BE2C (cell line): ENCODE data around the gene TNFRSF14.

ENCODE experiments used
- DNase-seq: peaks from one replicate; pipeline ENCODE4 v3.0.0-alpha.2; 2020
- H3K27me3 ChIP-seq: fragments of 250-450 bp; sonication (Bioruptor Pico); 2 replicates; pipeline ENCODE4 v1.5.1; 2020; ENCODE audit warnings: mild to moderate bottlenecking
- H3K36me3 ChIP-seq: fragments of 250-450 bp; sonication (Bioruptor Pico); 2 replicates; pipeline ENCODE4 v1.5.1; 2020; ENCODE audit warnings: mild to moderate bottlenecking
- H3K4me1 ChIP-seq: fragments of 250-450 bp; sonication (Bioruptor Pico); 2 replicates; pipeline ENCODE4 v1.5.1; 2020
- H3K4me3 ChIP-seq: 2 replicates; pipeline ENCODE4 v1.5.1; 2011; ENCODE audit warnings: low read depth, low read length
- H3K9me3 ChIP-seq: fragments of 250-450 bp; sonication (Bioruptor Pico); 2 replicates; pipeline ENCODE4 v1.5.1; 2020
- CTCF ChIP-seq: IDR thresholded peaks from 2 replicates; pipeline ENCODE4 v1.5.1; 2012; ENCODE audit warnings: mild to moderate bottlenecking, low read depth, low read length

TNFRSF14 gene

GRCh38 chr1:2528966-2529783 is 27.0 kb upstream of the TNFRSF14 start:
- H3K9me3 ChIP-seq: no peaks in the 10 kb centered on the region
- H3K4me1 ChIP-seq: peaks cover 13% of the 10 kb centered on the region; the same call in 1 of the 2 replicates
- H3K27me3 ChIP-seq: no peaks in the 10 kb centered on the region
- H3K36me3 ChIP-seq: no peaks in the 10 kb centered on the region
- TF ChIP-seq CTCF: no peak
- DNase-seq: no peak
- no peak overlapping the region for H3K4me3 ChIP-seq

GRCh38 chr1:2529784-2530512 is 26.2 kb upstream of the TNFRSF14 start, which contains the start of gene HES5:
TSS of gene HES5 (minus strand) at chr1:2530263. CDS start at chr1:2530164, 99 bp downstream.
- H3K4me1 ChIP-seq: peaks cover 13% of the 10 kb centered on the region; the same call in 1 of the 2 replicates
- H3K27me3 ChIP-seq: no peaks in the 10 kb centered on the region
- no peaks in the 10 kb centered on the region for H3K9me3 ChIP-seq
- no peak within 1 kb of the TSS for H3K4me3 ChIP-seq
- no peak for DNase-seq
- H3K36me3 ChIP-seq: no peaks in the 10 kb centered on the region
- TF ChIP-seq CTCF: no peak

- H3K4me1 ChIP-seq: peaks cover 13% of the 10 kb centered on the region; the same call in 1 of the 2 replicates
- no peaks in the 10 kb centered on the region for H3K9me3 ChIP-seq
- no peak for DNase-seq
- H3K27me3 ChIP-seq: no peaks in the 10 kb centered on the region
- TF ChIP-seq CTCF: no peak
- no peaks in the 10 kb centered on the region for H3K36me3 ChIP-seq
- no peak overlapping the region for H3K4me3 ChIP-seq
These were observed 25.4 kb upstream of the TNFRSF14 start for GRCh38 chr1:2530513-2531361.

- no peak overlapping the region for H3K4me3 ChIP-seq
- TF ChIP-seq CTCF: no peak
- no peak for DNase-seq
- H3K27me3 ChIP-seq: no peaks in the 10 kb centered on the region
- peaks cover 5% of the 10 kb centered on the region; the same call in 1 of the 2 replicates for H3K4me1 ChIP-seq
- no peaks in the 10 kb centered on the region for H3K36me3 ChIP-seq
- H3K9me3 ChIP-seq: no peaks in the 10 kb centered on the region
These were observed 23.5 kb upstream of the TNFRSF14 start for GRCh38 chr1:2532485-2533160.

GRCh38 chr1:2533365-2533764 is 22.8 kb upstream of the TNFRSF14 start:
- Histone ChIP-seq H3K27me3 (no peaks in the 10 kb centered on the region), H3K9me3 (no peaks in the 10 kb centered on the region), H3K4me3 (no peak overlapping the region), H3K4me1 (no peaks in the 10 kb centered on the region; the same call in 1 of the 2 replicates), H3K36me3 (no peaks in the 10 kb centered on the region)
- DNase-seq: no peak
- TF ChIP-seq CTCF: no peak
